Gastroesophageal sphincter (tissue), 3 donors: ENCODE measurements around the gene KIAA1614.

Experiments used
- EP300 ChIP-seq: sonication (generic); formaldehyde crosslinking; IDR thresholded peaks from one replicate; pipeline ENCODE4 v1.6.1; 2017; ENCODE audit warnings: antibody characterized with exemption, mild to moderate bottlenecking
- POLR2A ChIP-seq, 2 donors: fragments of 450-650 bp; IDR thresholded peaks; one replicate each; pipeline ENCODE4 v1.6.1; 2017; ENCODE audit warnings: antibody characterized with exemption in 2 of 2, mild to moderate bottlenecking in 2 of 2, moderate library complexity in 1 of 2
- TF ChIP-seq, protein P1 (sequence below), 4 experiments: fragments of 200-600 bp in 2 of 4; fragments of 450-650 bp in 2 of 4; sonication (generic) in 1 of 4; IDR thresholded peaks; one replicate each; pipeline ENCODE4 v1.5.1; 2017 to 2019; ENCODE audit warnings: antibody characterized with exemption in 4 of 4, mild to moderate bottlenecking in 2 of 4, moderate library complexity in 2 of 4

DNA sequence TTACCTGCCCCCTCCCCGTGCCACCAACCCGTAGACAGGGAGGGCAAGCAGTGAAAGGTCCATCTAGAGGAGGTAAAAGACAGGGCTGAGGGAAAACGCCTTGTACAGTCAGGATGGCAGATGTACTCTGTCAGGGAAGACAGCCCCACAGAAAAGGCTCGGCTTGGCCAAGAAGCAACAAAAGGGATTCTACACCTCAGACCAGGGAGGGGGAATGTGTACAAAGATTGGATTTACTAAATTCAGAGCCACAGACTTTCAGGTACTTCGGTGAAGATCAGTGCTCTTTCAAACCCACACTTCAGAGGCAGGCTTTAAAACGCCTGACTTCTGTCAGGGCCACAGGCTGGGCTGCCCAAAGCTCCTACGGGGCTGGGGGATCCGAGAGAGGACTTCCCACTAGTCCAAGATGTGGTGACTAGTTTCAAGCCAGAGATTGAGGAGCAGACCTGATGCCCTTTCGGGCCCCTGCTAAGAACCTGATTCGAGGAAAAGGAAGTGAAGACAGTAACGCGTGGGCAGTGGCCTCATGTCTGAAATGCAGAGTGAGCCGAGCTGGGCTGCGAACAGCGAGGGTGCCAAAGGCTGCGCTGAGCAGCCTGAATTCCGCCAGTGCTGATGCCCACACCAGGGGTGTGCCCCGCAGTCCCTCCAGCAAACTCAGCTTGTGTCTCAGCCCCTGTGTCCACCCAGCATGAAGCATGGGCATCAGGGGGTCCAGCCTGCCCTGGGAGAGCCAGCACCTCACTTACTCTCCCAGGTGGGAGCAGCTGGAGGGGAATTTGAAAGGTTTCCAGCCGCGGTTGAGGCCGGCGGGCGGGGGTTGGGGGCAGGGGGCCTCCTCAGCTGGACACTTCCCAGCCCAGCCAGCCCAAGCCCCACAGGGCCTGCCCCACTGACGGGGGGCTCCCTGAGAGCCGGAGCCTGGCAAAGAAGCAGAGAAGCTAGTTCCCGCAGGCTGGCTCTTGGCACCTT, 36.2 kb downstream of the KIAA1614 start:
- TF ChIP-seq, protein P1, sequence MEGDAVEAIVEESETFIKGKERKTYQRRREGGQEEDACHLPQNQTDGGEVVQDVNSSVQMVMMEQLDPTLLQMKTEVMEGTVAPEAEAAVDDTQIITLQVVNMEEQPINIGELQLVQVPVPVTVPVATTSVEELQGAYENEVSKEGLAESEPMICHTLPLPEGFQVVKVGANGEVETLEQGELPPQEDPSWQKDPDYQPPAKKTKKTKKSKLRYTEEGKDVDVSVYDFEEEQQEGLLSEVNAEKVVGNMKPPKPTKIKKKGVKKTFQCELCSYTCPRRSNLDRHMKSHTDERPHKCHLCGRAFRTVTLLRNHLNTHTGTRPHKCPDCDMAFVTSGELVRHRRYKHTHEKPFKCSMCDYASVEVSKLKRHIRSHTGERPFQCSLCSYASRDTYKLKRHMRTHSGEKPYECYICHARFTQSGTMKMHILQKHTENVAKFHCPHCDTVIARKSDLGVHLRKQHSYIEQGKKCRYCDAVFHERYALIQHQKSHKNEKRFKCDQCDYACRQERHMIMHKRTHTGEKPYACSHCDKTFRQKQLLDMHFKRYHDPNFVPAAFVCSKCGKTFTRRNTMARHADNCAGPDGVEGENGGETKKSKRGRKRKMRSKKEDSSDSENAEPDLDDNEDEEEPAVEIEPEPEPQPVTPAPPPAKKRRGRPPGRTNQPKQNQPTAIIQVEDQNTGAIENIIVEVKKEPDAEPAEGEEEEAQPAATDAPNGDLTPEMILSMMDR (IDR thresholded peaks at IDR 0.05): no peak
- no peak for TF ChIP-seq POLR2A (IDR thresholded peaks at IDR 0.05)
- TF ChIP-seq EP300: no peak
